ENCODE results near the gene SEMA3A. TPM values are rescaled to one million over a fixed set of nuclear protein-coding genes. Genes with fewer than 3 reads are reported as not detected.

Gene SEMA3A
- polyA plus RNA-seq, 2 donors, result 0.35 to 0.64 TPM

DNA sequence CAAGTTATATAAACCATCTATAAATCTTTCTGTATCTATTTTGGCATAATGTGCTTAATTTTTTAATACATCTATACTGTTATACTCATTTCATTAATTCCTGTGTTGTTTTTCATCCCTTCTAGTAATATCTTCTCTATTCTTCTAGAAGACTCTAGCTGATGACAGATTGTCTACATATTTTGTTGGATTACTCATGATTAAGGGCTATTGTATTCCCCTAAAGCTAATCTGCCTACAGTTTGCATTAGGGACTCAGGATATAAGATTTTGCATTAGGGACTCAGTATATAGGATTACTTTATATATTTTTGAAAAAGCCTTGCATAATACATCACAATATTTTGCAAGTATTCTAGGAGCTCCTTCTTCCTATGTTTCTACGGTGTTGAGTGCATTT is 8.3 kb upstream of the SEMA3A start:
- Histone ChIP-seq H3K27me3 (ENCODE audit: control insufficient read depth in 1 of 2, insufficient read depth in 2 of 2, low read length in 2 of 2) (no peaks in the 10 kb centered on the region), H3K27ac (ENCODE audit: low read depth in 2 of 2, low read length in 1 of 2) (no peak overlapping the region), H3K9me3 (ENCODE audit: control insufficient read depth in 2 of 2, insufficient read depth in 1 of 2, low read depth in 1 of 2, low read length in 1 of 2) (no peaks in the 10 kb centered on the region), H3K4me3 (ENCODE audit: low read depth in 1 of 2, low read length in 2 of 2) (no peak overlapping the region), H3K4me1 (ENCODE audit: control insufficient read depth in 2 of 2, insufficient read depth in 2 of 2, low read length in 1 of 2) (no peaks in the 10 kb centered on the region), H3K36me3 (ENCODE audit: control insufficient read depth in 2 of 2, insufficient read depth in 2 of 2, low read length in 1 of 2) (no peaks in the 10 kb centered on the region)
- WGBS, 2 donors, result 95 to 100% methylated on average over 1 of the region's 1 CpG

DNA sequence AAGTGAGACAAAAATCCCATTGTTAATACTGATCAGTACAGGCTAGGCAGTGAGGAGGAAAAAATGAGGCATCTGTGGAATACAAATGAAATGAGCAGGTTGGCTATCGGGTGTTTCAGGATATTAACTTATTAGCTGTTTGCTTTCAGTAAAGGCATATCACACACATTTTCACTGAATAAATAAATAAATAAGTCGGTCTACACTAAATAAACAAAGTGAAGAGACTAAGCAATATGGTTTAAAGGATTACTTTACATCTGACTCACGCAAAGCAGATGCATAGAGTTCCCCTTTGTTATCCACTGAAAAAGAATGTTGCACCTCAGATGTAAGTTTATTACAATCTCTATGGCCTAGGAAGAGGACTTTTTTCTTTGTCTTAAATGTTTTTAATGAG is 6.3 kb upstream of the SEMA3A start:
- Histone ChIP-seq H3K27ac (ENCODE audit: low read depth in 2 of 2, low read length in 1 of 2) (no peak overlapping the region), H3K36me3 (ENCODE audit: control insufficient read depth in 2 of 2, insufficient read depth in 2 of 2, low read length in 1 of 2) (no peaks in the 10 kb centered on the region), H3K27me3 (ENCODE audit: control insufficient read depth in 1 of 2, insufficient read depth in 2 of 2, low read length in 2 of 2) (no peaks in the 10 kb centered on the region), H3K9me3 (ENCODE audit: control insufficient read depth in 2 of 2, insufficient read depth in 1 of 2, low read depth in 1 of 2, low read length in 1 of 2) (no peaks in the 10 kb centered on the region), H3K4me3 (ENCODE audit: low read depth in 1 of 2, low read length in 2 of 2) (no peak overlapping the region), H3K4me1 (ENCODE audit: control insufficient read depth in 2 of 2, insufficient read depth in 2 of 2, low read length in 1 of 2) (no peaks in the 10 kb centered on the region)
- 57 to 60% methylated on average over 3 of the region's 3 CpGs for WGBS, 2 donors

DNA sequence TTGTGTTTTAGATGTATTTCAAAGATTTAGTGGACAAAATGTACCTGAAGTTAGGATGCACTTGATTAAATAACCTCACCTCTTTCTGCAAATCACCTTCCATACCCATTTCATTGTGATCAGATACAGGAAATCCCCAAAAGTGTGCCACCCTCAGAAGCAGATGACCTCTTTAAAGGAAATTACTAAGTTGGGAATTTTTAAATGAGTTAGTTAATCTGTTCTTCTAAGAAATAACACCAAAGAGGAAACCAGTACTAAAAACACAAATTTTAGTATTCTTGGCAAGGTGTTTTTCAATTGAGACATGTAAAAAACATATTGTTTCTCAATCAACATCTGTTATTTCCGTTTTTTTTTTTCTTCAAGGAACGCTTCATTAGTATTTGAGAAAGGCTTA is 4.6 kb upstream of the SEMA3A start:
- WGBS, 2 donors, result 78 to 79% methylated on average over 2 of the region's 2 CpGs
- H3K27ac ChIP-seq (ENCODE audit: low read depth in 2 of 2, low read length in 1 of 2), result no peak overlapping the region

DNA sequence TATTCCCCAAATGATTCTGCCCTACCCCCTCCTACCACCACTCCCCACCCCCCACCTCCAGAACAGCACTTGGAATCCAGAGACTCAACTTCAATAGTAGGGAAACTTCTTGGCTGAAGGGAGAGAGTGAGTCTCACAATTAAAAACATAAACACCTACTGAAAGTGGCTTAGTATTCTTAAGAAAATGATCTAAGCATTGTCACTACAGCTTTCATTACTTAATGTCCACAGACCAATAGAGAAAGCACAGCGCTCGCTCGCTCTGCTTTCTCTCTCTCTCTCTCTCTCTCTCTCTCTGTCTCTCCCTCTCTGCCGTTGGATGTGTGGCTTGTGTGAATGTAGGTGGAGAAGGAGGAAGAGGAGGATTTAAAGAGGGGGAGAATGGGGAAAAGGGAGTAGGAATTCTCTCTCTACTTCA is 1.5 kb upstream of the SEMA3A start:
- no peaks in the 10 kb centered on the region for H3K9me3 ChIP-seq (ENCODE audit: control insufficient read depth in 2 of 2, insufficient read depth in 1 of 2, low read depth in 1 of 2, low read length in 1 of 2)
- H3K4me1 ChIP-seq (ENCODE audit: control insufficient read depth in 2 of 2, insufficient read depth in 2 of 2, low read length in 1 of 2), result no peaks in the 10 kb centered on the region
- WGBS, 2 donors, result 42 to 64% methylated on average over 4 of the region's 4 CpGs
- no peaks in the 10 kb centered on the region for H3K36me3 ChIP-seq (ENCODE audit: control insufficient read depth in 2 of 2, insufficient read depth in 2 of 2, low read length in 1 of 2)
- peak overlapping the region in 1 of 2 donors; percentile 11 for H3K4me3 ChIP-seq (ENCODE audit: low read depth in 1 of 2, low read length in 2 of 2)
- H3K27me3 ChIP-seq (ENCODE audit: control insufficient read depth in 1 of 2, insufficient read depth in 2 of 2, low read length in 2 of 2), result no peaks in the 10 kb centered on the region
- no peak overlapping the region for H3K27ac ChIP-seq (ENCODE audit: low read depth in 2 of 2, low read length in 1 of 2)

More for the DNA sequence above, 4.6 kb upstream of the SEMA3A start:
- no peaks in the 10 kb centered on the region for H3K4me1 ChIP-seq (ENCODE audit: control insufficient read depth in 2 of 2, insufficient read depth in 2 of 2, low read length in 1 of 2)
- no peaks in the 10 kb centered on the region for H3K9me3 ChIP-seq (ENCODE audit: control insufficient read depth in 2 of 2, insufficient read depth in 1 of 2, low read depth in 1 of 2, low read length in 1 of 2)
- H3K36me3 ChIP-seq (ENCODE audit: control insufficient read depth in 2 of 2, insufficient read depth in 2 of 2, low read length in 1 of 2), result no peaks in the 10 kb centered on the region
- no peaks in the 10 kb centered on the region for H3K27me3 ChIP-seq (ENCODE audit: control insufficient read depth in 1 of 2, insufficient read depth in 2 of 2, low read length in 2 of 2)
- H3K4me3 ChIP-seq (ENCODE audit: low read depth in 1 of 2, low read length in 2 of 2), result no peak overlapping the region

DNA sequence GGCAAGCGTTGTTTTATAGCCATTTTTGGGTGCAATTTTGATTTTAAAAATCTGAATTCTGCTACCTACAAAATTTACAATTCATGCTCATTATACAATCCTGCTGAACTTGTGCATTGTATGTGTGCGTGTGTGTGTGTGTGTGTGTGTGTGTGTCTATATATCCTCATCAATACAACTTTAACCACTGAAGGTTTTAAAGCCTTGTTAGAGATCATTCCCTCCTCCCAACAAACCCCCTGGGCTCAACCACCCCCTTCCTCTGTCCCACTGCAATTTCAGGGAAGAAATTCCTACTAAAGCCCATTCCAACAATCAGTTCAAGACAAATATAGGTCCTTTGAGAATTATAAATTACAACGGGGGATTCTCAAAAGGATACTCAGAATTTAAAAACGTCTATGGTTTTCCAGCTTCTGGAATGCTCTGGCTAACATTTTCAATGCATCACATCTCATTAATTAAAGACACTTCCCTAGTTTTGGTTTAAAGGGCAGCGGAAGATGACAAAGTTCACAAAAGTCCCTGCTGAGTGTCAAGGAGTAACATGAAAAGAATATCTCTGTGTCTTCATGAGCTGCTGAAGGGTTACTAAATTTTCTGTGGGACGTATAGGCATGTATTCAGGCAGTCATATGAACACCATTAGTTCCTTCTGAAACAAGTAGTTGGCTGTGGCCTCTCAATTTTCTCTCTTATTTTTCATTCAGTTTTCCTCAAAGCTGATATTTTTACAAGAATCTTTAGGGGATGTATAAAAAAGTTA is 889 bp upstream of the SEMA3A start:
- Histone ChIP-seq H3K27me3 (ENCODE audit: control insufficient read depth in 1 of 2, insufficient read depth in 2 of 2, low read length in 2 of 2) (no peaks in the 10 kb centered on the region), H3K36me3 (ENCODE audit: control insufficient read depth in 2 of 2, insufficient read depth in 2 of 2, low read length in 1 of 2) (no peaks in the 10 kb centered on the region), H3K27ac (ENCODE audit: low read depth in 2 of 2, low read length in 1 of 2) (peak overlapping the region in 1 of 2 donors; percentile 37), H3K4me3 (ENCODE audit: low read depth in 1 of 2, low read length in 2 of 2) (peak overlapping the region in 1 of 2 donors; percentile 55), H3K4me1 (ENCODE audit: control insufficient read depth in 2 of 2, insufficient read depth in 2 of 2, low read length in 1 of 2) (no peaks in the 10 kb centered on the region), H3K9me3 (ENCODE audit: control insufficient read depth in 2 of 2, insufficient read depth in 1 of 2, low read depth in 1 of 2, low read length in 1 of 2) (no peaks in the 10 kb centered on the region)
- 31 to 32% methylated on average over 6 of the region's 6 CpGs for WGBS, 2 donors

DNA sequence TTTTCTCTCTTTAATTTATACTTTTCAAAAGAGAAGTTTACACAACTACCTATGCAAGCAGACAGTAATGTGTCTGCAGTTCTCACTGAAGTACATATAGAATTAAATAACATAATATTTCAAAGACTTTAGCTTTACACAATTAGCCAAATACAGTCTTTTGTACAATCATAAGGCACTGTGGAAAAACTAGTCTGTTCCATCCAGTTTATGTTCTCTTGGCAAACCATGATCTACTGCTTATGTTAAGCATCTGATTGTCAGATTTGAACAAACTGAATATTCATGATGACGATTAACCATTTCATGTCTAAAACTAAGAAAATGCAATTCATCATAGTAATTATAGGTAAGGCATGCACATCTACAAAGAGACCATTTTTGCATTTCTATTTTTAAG is 842 bp downstream of the SEMA3A start:
- no peaks in the 10 kb centered on the region for H3K4me1 ChIP-seq (ENCODE audit: control insufficient read depth in 2 of 2, insufficient read depth in 2 of 2, low read length in 1 of 2)

DNA sequence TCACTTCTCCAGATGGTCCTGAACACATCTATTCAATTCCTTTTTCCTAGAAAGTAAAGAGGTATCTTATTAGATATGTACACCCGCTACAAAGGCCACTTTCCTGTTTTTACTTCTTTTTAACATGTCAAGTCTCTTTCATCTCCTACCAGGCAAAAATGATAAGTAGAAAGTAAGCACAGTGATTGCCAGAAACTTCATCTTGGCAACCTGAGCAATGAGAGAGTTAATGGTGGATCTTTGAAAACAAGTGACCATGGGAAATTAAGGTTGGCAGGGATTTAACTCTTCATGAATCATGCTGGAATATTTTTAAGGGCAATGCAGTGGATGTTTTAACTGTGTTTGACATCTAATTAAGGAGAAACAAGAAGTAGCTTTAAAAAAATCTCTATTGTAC is 2.7 kb downstream of the SEMA3A start:
- WGBS, 2 donors, result 52 to 70% methylated on average over 1 of the region's 1 CpG
- no peak overlapping the region for H3K27ac ChIP-seq (ENCODE audit: low read depth in 2 of 2, low read length in 1 of 2)
- H3K27me3 ChIP-seq (ENCODE audit: control insufficient read depth in 1 of 2, insufficient read depth in 2 of 2, low read length in 2 of 2), result no peaks in the 10 kb centered on the region
- H3K36me3 ChIP-seq (ENCODE audit: control insufficient read depth in 2 of 2, insufficient read depth in 2 of 2, low read length in 1 of 2), result no peaks in the 10 kb centered on the region
- no peaks in the 10 kb centered on the region for H3K4me1 ChIP-seq (ENCODE audit: control insufficient read depth in 2 of 2, insufficient read depth in 2 of 2, low read length in 1 of 2)
- no peaks in the 10 kb centered on the region for H3K9me3 ChIP-seq (ENCODE audit: control insufficient read depth in 2 of 2, insufficient read depth in 1 of 2, low read depth in 1 of 2, low read length in 1 of 2)
- peak overlapping the region in 1 of 2 donors; percentile 28 for H3K4me3 ChIP-seq (ENCODE audit: low read depth in 1 of 2, low read length in 2 of 2)

More for the DNA sequence above, 842 bp downstream of the SEMA3A start:
- Histone ChIP-seq H3K4me3 (ENCODE audit: low read depth in 1 of 2, low read length in 2 of 2) (peak overlapping the region in 1 of 2 donors; percentile 55), H3K27me3 (ENCODE audit: control insufficient read depth in 1 of 2, insufficient read depth in 2 of 2, low read length in 2 of 2) (no peaks in the 10 kb centered on the region), H3K9me3 (ENCODE audit: control insufficient read depth in 2 of 2, insufficient read depth in 1 of 2, low read depth in 1 of 2, low read length in 1 of 2) (no peaks in the 10 kb centered on the region), H3K36me3 (ENCODE audit: control insufficient read depth in 2 of 2, insufficient read depth in 2 of 2, low read length in 1 of 2) (no peaks in the 10 kb centered on the region), H3K27ac (ENCODE audit: low read depth in 2 of 2, low read length in 1 of 2) (no peak overlapping the region)
- 36 to 51% methylated on average over 1 of the region's 1 CpG for WGBS, 2 donors

DNA sequence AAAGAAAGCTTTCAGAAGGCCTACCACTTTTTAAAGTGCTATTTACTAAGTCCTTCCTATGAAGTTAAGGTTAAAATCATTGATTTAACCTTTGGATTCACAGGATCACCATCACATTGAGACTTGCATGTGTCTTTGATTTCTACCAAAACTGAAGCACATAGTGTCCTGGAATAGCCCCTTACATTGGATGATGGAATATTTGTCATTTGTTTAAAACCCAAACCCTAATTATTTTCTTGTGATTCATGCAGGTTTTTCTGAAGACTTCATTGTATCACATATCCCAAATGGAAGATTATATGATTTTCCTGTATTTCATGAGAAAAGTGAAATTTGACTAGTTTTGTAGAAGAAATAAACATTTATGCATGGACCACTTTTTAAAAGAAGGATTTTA is 3.3 kb downstream of the SEMA3A start:
- Histone ChIP-seq H3K4me3 (ENCODE audit: low read depth in 1 of 2, low read length in 2 of 2) (no peak overlapping the region), H3K27me3 (ENCODE audit: control insufficient read depth in 1 of 2, insufficient read depth in 2 of 2, low read length in 2 of 2) (no peaks in the 10 kb centered on the region), H3K36me3 (ENCODE audit: control insufficient read depth in 2 of 2, insufficient read depth in 2 of 2, low read length in 1 of 2) (no peaks in the 10 kb centered on the region), H3K27ac (ENCODE audit: low read depth in 2 of 2, low read length in 1 of 2) (no peak overlapping the region), H3K4me1 (ENCODE audit: control insufficient read depth in 2 of 2, insufficient read depth in 2 of 2, low read length in 1 of 2) (no peaks in the 10 kb centered on the region), H3K9me3 (ENCODE audit: control insufficient read depth in 2 of 2, insufficient read depth in 1 of 2, low read depth in 1 of 2, low read length in 1 of 2) (no peaks in the 10 kb centered on the region)

DNA sequence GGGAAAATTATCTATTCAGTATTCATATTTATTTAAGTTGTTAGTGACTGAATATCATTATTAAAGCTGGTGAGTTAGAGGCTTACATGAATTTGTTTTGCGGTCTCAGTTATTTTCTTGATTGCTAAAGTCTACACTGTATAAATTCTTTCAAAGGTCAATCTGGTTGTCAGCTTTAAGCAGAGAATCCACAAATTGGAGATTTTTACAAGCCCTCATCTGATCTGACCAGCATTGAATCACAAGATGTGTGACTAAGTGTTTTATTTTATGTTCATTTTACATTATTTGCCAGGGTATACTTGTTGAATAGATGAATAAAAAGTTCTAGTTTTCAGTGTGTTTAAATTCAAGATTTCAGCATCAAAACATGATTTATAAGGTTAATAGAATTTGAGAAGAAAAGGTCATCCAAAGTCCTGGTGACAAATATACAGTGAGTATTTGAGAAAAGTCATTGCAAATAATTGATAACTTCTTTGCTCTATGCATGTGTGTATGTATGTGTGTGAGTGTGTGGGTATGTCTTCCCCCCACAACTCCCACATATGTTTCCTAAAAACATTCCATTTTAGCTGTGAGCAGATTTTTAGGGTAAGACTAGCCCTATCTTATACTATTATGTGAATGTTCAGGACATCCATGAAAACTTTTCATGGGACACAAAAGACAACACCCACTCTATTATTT is 4.4 kb downstream of the SEMA3A start:
- Histone ChIP-seq H3K9me3 (ENCODE audit: control insufficient read depth in 2 of 2, insufficient read depth in 1 of 2, low read depth in 1 of 2, low read length in 1 of 2) (no peaks in the 10 kb centered on the region), H3K27ac (ENCODE audit: low read depth in 2 of 2, low read length in 1 of 2) (no peak overlapping the region), H3K4me1 (ENCODE audit: control insufficient read depth in 2 of 2, insufficient read depth in 2 of 2, low read length in 1 of 2) (no peaks in the 10 kb centered on the region), H3K4me3 (ENCODE audit: low read depth in 1 of 2, low read length in 2 of 2) (no peak overlapping the region), H3K36me3 (ENCODE audit: control insufficient read depth in 2 of 2, insufficient read depth in 2 of 2, low read length in 1 of 2) (no peaks in the 10 kb centered on the region), H3K27me3 (ENCODE audit: control insufficient read depth in 1 of 2, insufficient read depth in 2 of 2, low read length in 2 of 2) (no peaks in the 10 kb centered on the region)
- WGBS, 2 donors, result 80 to 83% methylated on average over 1 of the region's 1 CpG

All from esophagus (tissue), 2 donors.